Nephron (organoid): ENCODE data around the gene FGFR2.

ENCODE experiments used
- H3K27ac Mint-ChIP-seq, 3 experiments: 2 replicates each; pipeline ENCODE4 v1.8.0; 2020; ENCODE audit warnings: mixed read lengths in 3 of 3, mild to moderate bottlenecking in 2 of 3, moderate library complexity in 1 of 3
- H3K27me3 Mint-ChIP-seq: 2 replicates; pipeline ENCODE4 v1.8.0; 2021; ENCODE audit warnings: low read depth, mild to moderate bottlenecking, moderate library complexity, mixed read lengths
- H3K36me3 Mint-ChIP-seq: 2 replicates; pipeline ENCODE4 v1.8.0; 2020; ENCODE audit warnings: low read depth, mixed read lengths
- H3K4me1 Mint-ChIP-seq: 2 replicates; pipeline ENCODE4 v1.8.0; 2020; ENCODE audit warnings: mixed read lengths
- H3K4me3 Mint-ChIP-seq, 3 experiments: 2 replicates each; pipeline ENCODE4 v1.8.0; 2020; ENCODE audit warnings: mild to moderate bottlenecking in 3 of 3, mixed read lengths in 3 of 3, moderate library complexity in 2 of 3
- H3K9me3 Mint-ChIP-seq: 2 replicates; pipeline ENCODE4 v1.8.0; 2020; ENCODE audit warnings: mixed read lengths
- CTCF ChIP-seq, 3 experiments: fragments of 200-600 bp; sonication (generic); IDR thresholded peaks; one replicate each; pipeline ENCODE4 v1.5.0; 2021; ENCODE audit warnings: antibody characterized with exemption in 3 of 3; ENCODE audit not compliant: unreplicated experiment in 3 of 3

The FGFR2 gene

GRCh38 chr10:121530481-121531075 is 67.7 kb downstream of the FGFR2 start:
- H3K4me3 Mint-ChIP-seq, result no peak overlapping the region
- no peaks in the 10 kb centered on the region for H3K9me3 Mint-ChIP-seq
- no peak for TF ChIP-seq CTCF (IDR thresholded peaks at IDR 0.05; ENCODE audit: unreplicated experiment in 3 of 3)
- peaks cover 29% of the 10 kb centered on the region for H3K36me3 Mint-ChIP-seq
- peaks cover 53% of the 10 kb centered on the region for H3K27me3 Mint-ChIP-seq
- H3K4me1 Mint-ChIP-seq, result peaks cover 32% of the 10 kb centered on the region
- peak overlapping the region in 1 of 3 experiments; percentile 1 for H3K27ac Mint-ChIP-seq

- H3K4me1 Mint-ChIP-seq, result peaks cover 61% of the 10 kb centered on the region
- H3K36me3 Mint-ChIP-seq, result peaks cover 14% of the 10 kb centered on the region
- H3K27me3 Mint-ChIP-seq, result peaks cover 50% of the 10 kb centered on the region
- TF ChIP-seq CTCF (IDR thresholded peaks at IDR 0.05; ENCODE audit: unreplicated experiment in 3 of 3), result no peak
- H3K9me3 Mint-ChIP-seq, result no peaks in the 10 kb centered on the region
- no peak overlapping the region for H3K4me3 Mint-ChIP-seq
- H3K27ac Mint-ChIP-seq, result peak overlapping the region; percentile 17 to 95 (median 90)
Observed at GRCh38 chr10:121527690-121528089, 70.6 kb downstream of the FGFR2 start.

- H3K36me3 Mint-ChIP-seq, result peaks cover 19% of the 10 kb centered on the region
- peaks cover 45% of the 10 kb centered on the region for H3K27me3 Mint-ChIP-seq
- H3K4me3 Mint-ChIP-seq, result peak overlapping the region; percentile 36 to 61 (median 49)
- H3K9me3 Mint-ChIP-seq, result no peaks in the 10 kb centered on the region
- TF ChIP-seq CTCF (IDR thresholded peaks at IDR 0.05; ENCODE audit: unreplicated experiment in 3 of 3), result no peak
- H3K4me1 Mint-ChIP-seq, result peaks cover 63% of the 10 kb centered on the region
- peak overlapping the region; percentile 90 to 95 (median 93) for H3K27ac Mint-ChIP-seq
Observed at GRCh38 chr10:121526801-121527221, 71.4 kb downstream of the FGFR2 start.

GRCh38 chr10:121526135-121526790 is 72.0 kb downstream of the FGFR2 start:
- Mint-ChIP-seq H3K4me3 (peak overlapping the region; percentile 8 to 31 (median 24)), H3K4me1 (peaks cover 63% of the 10 kb centered on the region), H3K27ac (peak overlapping the region; percentile 90 to 95 (median 93)), H3K36me3 (peaks cover 18% of the 10 kb centered on the region), H3K27me3 (peaks cover 45% of the 10 kb centered on the region), H3K9me3 (no peaks in the 10 kb centered on the region)
- TF ChIP-seq CTCF (IDR thresholded peaks at IDR 0.05; ENCODE audit: unreplicated experiment in 3 of 3), result no peak

- TF ChIP-seq CTCF (IDR thresholded peaks at IDR 0.05; ENCODE audit: unreplicated experiment in 3 of 3), result no peak
Observed at GRCh38 chr10:121525251-121526134, 72.8 kb downstream of the FGFR2 start.

More at GRCh38 chr10:121525251-121526134, 72.8 kb downstream of the FGFR2 start:
- H3K36me3 Mint-ChIP-seq, result peaks cover 13% of the 10 kb centered on the region
- H3K27ac Mint-ChIP-seq, result peak overlapping the region; percentile 90 to 95 (median 93)
- peak overlapping the region; percentile 24 to 66 (median 48) for H3K4me3 Mint-ChIP-seq
- peaks cover 47% of the 10 kb centered on the region for H3K27me3 Mint-ChIP-seq
- no peaks in the 10 kb centered on the region for H3K9me3 Mint-ChIP-seq
- peaks cover 63% of the 10 kb centered on the region for H3K4me1 Mint-ChIP-seq
